Measurements from ENCODE around the gene TRABD2B. TPM values are rescaled to one million over a fixed set of nuclear protein-coding genes. Genes with fewer than 3 reads are reported as not detected.

TRABD2B gene
- total and polyA plus RNA-seq, 2 of the 13 experiments (the other 11 are each of a cell fraction or from before 2014, with no cell fraction given) = 0.04 TPM; not detected in 1

DNA sequence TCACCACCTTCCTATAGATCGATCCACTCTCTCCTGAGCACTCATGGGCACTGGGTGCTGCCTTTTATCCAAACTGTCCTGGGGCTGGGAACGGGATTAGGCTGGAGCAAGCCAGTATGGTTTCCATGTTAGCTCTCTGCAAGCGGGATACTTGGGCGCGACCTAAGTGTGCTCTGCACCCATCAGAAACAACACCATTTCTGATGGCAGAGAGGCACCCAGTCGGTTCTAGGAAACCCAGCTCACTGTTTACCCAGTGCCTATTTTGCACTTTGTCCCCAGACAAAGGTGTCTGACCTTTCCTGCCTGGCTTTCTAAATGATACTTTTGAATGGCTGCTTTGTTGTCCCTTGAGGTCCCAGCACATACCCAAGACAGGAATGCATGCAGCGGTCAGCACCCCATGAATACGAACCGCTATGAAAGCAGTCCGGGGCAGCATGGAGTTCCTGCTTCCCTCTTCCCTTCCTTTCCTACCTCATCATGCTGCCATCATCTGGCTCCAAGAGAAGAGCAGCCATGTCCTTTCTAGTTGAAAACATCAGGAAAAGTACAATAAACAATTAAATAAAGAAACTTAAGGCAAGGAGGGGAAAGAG lies 83.9 kb downstream of the TRABD2B start (continued):
- TF ChIP-seq, protein P1, sequence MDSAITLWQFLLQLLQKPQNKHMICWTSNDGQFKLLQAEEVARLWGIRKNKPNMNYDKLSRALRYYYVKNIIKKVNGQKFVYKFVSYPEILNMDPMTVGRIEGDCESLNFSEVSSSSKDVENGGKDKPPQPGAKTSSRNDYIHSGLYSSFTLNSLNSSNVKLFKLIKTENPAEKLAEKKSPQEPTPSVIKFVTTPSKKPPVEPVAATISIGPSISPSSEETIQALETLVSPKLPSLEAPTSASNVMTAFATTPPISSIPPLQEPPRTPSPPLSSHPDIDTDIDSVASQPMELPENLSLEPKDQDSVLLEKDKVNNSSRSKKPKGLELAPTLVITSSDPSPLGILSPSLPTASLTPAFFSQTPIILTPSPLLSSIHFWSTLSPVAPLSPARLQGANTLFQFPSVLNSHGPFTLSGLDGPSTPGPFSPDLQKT (CRISPR knock-in tag; IDR thresholded peaks at IDR 0.05; ENCODE audit: borderline replicate concordance) = no peak
- TF ChIP-seq SALL1 (CRISPR knock-in tag; IDR thresholded peaks at IDR 0.05) = peak; percentile 97
- TF ChIP-seq RBM39 (IDR thresholded peaks at IDR 0.05; ENCODE audit: low read depth, low read length, poor library complexity, severe bottlenecking) = no peak
- no peak for TF ChIP-seq ZNF34 (CRISPR knock-in tag; IDR thresholded peaks at IDR 0.05; ENCODE audit: borderline replicate concordance)
- peak; percentile 72; the same call in 1 of the 2 replicates for TF ChIP-seq ARNT2 (CRISPR knock-in tag; IDR thresholded peaks at IDR 0.05; ENCODE audit: low read depth)
- peak; percentile 70 for TF ChIP-seq ZFP91 (CRISPR knock-in tag; IDR thresholded peaks at IDR 0.05; ENCODE audit: borderline replicate concordance)
- no peak for TF ChIP-seq MTA3 (CRISPR knock-in tag; IDR thresholded peaks at IDR 0.05)
- no peak for TF ChIP-seq KLF15 (CRISPR knock-in tag; IDR thresholded peaks at IDR 0.05; ENCODE audit: borderline replicate concordance)
- peak; percentile 69; the same call in 1 of the 2 replicates for TF ChIP-seq ZBTB4 (CRISPR knock-in tag; IDR thresholded peaks at IDR 0.05; ENCODE audit: borderline replicate concordance)
- peak; percentile 80 for TF ChIP-seq TAF1 (CRISPR knock-in tag; IDR thresholded peaks at IDR 0.05)
- TF ChIP-seq MEF2D (CRISPR knock-in tag; IDR thresholded peaks at IDR 0.05) = no peak
- TF ChIP-seq ZNF550 (CRISPR knock-in tag; IDR thresholded peaks at IDR 0.05; ENCODE audit: borderline replicate concordance) = no peak
- no peak for TF ChIP-seq ZNF180 (CRISPR knock-in tag; IDR thresholded peaks at IDR 0.05; ENCODE audit: borderline replicate concordance, low read depth)
- TF ChIP-seq ZNF274 (CRISPR knock-in tag; IDR thresholded peaks at IDR 0.05) = no peak
- TF ChIP-seq ZNF557 (CRISPR knock-in tag; IDR thresholded peaks at IDR 0.05) = 0 out of 2 replicates have a peak, but pooled peaks have one; percentile 41
- TF ChIP-seq ARNTL (CRISPR knock-in tag; IDR thresholded peaks at IDR 0.05) = peak; percentile 74
- peak; percentile 90 for TF ChIP-seq ESRRA (CRISPR knock-in tag; IDR thresholded peaks at IDR 0.05; ENCODE audit: low read depth)
- TF ChIP-seq ZNF441 (CRISPR knock-in tag; IDR thresholded peaks at IDR 0.05; ENCODE audit: borderline replicate concordance) = peak; percentile 76; the same call in 1 of the 2 replicates
- TF ChIP-seq ZNF549 (CRISPR knock-in tag; IDR thresholded peaks at IDR 0.05) = no peak
- TF ChIP-seq ZSCAN25 (CRISPR knock-in tag; IDR thresholded peaks at IDR 0.05) = peak; percentile 74; the same call in 1 of the 2 replicates
- TF ChIP-seq JUND (CRISPR knock-in tag; IDR thresholded peaks at IDR 0.05) = peak; percentile 25; the same call in 1 of the 2 replicates
- no peak; the same call in 1 of the 2 replicates for TF ChIP-seq ZBTB7A (CRISPR knock-in tag; IDR thresholded peaks at IDR 0.05)
